ENCODE results near the gene CBARP.
A peak's percentile ranks its signal among the peaks of the same experiment; 100 is the strongest.

Gene CBARP, protein sequence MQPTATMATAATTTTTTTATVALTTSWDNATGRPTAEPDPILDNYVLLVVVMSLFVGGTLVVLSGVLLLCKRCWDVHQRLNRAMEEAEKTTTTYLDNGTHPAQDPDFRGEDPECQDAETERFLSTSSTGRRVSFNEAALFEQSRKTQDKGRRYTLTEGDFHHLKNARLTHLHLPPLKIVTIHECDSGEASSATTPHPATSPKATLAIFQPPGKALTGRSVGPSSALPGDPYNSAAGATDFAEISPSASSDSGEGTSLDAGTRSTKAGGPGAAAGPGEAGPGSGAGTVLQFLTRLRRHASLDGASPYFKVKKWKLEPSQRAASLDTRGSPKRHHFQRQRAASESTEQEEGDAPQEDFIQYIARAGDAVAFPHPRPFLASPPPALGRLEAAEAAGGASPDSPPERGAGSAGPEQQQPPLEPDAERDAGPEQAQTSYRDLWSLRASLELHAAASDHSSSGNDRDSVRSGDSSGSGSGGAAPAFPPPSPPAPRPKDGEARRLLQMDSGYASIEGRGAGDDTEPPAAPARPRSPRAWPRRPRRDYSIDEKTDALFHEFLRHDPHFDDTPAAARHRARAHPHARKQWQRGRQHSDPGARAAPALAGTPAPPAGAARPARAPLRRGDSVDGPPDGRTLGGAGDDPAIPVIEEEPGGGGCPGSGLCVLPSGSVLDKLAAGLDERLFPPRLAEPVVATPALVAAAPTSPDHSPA

DNA sequence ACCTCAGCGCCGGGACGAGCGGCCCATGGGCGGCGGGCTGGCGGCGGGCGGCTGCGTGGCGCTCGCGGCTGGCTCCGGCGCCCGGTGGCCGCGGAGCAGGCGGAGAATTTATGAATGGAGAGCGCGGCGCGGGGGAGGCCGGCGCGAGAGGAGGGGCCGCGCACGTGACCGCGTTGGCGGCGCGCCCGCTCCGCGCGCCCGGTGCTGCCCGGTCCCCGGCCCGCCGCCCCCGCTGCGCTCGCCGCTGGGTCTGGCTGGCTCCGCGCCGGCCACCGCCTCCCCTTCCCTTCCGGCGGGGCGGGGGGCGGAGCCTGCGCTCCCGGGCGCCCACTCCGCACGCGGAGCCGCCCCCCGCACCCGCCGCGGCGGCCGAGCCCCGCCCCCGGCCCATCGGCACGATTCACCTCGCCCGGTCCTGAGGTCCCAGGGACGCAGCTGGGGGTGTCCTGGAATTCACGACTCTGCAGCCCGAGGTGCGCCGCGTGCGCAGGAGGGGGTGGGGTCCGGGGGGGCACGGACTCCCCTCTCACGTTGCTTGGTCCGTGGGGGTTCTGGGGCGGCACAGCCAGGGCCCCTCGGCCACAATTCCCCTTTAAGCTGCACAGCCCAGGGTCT lies at the start of gene CBARP:
Gene CBARP, minus strand, starts transcription at position 252 of the 615 bp plus-strand sequence. CDS start 1,905 bp downstream, outside the sequence.
- DNase-seq, result peak; percentile 59 to 65

- DNase-seq, result peak in 1 of 2 experiments; percentile 18
Observed at GRCh38 chr19:1286487-1287353, 48.9 kb upstream of the CBARP start.

GRCh38 chr19:1285737-1286360 lies 48.0 kb upstream of the CBARP start, which contains the start of gene EFNA2:
Gene EFNA2 (plus strand): TSS chr19:1285873. CDS start chr19:1286169, 296 bp downstream.
- peak in 1 of 2 experiments; percentile 21 for DNase-seq

DNA sequence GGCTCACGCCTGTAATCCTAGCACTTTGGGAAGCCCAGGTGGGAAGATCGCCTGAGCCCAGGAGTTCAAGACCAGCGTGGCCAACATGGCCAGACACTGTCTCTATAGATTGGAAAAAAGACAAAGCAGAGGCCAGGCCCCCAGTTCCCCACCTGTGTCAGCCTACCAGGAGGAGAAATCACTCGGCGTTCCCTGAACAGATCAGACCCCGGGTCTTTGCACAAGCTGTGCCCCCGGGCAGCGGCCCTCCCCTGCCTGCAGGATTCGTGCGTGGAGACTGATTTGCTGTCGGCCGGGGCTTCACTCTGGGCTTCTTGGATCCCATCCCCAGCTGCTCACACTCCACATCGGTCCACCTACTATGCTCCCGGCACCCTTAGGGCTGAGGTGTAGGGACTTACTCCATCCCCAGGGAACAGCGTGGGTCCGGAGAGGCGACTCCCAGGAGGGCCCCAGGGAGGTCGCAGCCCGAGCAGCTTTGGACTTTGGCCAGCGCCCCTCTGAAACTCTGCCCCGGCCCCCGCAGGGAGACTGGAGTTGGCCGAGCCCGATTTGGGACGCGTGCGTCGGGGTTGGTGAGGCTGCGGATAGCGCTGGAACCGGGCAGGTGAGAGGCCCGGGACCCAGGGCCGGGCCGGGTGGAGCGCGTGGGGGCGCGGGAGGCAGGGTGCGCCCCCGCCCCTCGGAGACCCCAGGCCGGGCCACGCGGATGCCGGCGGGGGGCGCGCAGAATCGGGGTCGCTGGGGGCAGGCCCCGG lies 47.4 kb upstream of the CBARP start:
- DNase-seq, result peak in 1 of 2 experiments; percentile 26

- DNase-seq, result peak in 1 of 2 experiments; percentile 23
Observed at GRCh38 chr19:1284293-1284978, 46.6 kb upstream of the CBARP start.

GRCh38 chr19:1283917-1284292 lies 46.1 kb upstream of the CBARP start:
- DNase-seq, result no peak

DNA sequence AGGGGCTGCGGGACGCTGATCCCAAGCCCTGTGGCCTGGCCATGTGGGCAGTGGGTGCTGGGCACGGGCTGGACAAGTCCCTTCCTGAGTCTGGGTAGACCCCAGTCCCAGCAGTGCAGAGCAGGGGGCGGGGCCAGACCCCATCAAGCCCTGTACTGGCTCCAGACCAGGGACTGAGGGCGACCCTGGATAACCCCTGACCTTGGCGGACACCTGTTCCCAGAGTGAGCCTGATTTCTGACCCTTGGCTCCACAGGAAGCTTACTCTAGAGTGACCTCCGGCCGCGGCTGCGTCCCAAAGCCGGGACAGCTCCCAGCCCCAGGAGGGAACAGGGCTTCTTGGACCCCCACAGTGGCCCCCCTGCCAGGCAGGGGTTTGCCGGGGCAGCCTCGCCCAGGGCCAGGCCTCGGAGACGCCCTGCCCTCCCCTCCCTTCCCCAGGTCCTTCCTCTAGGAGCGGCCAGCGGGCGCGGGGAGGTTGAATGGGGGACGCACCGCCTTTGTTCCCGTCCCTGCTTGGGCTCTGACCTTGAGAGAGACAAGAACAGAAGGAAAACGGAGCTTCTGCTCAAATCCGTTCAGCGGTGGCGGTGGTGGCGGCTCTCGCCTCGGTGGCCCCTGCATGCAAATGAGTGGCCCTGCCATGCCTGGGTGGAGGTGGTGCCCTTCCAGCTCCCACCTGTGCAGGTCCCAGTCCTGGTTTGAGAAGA lies 45.6 kb upstream of the CBARP start:
- no peak for DNase-seq

- no peak for DNase-seq
Observed at GRCh38 chr19:1282588-1283206, 44.9 kb upstream of the CBARP start.

GRCh38 chr19:1281569-1282287 lies 43.9 kb upstream of the CBARP start:
- DNase-seq, result no peak

- no peak for DNase-seq
Observed at GRCh38 chr19:1280636-1281568, 43.1 kb upstream of the CBARP start.

- DNase-seq, result peak; percentile 89 to 91
Observed at GRCh38 chr19:1279782-1280341, 42.1 kb upstream of the CBARP start.

DNA sequence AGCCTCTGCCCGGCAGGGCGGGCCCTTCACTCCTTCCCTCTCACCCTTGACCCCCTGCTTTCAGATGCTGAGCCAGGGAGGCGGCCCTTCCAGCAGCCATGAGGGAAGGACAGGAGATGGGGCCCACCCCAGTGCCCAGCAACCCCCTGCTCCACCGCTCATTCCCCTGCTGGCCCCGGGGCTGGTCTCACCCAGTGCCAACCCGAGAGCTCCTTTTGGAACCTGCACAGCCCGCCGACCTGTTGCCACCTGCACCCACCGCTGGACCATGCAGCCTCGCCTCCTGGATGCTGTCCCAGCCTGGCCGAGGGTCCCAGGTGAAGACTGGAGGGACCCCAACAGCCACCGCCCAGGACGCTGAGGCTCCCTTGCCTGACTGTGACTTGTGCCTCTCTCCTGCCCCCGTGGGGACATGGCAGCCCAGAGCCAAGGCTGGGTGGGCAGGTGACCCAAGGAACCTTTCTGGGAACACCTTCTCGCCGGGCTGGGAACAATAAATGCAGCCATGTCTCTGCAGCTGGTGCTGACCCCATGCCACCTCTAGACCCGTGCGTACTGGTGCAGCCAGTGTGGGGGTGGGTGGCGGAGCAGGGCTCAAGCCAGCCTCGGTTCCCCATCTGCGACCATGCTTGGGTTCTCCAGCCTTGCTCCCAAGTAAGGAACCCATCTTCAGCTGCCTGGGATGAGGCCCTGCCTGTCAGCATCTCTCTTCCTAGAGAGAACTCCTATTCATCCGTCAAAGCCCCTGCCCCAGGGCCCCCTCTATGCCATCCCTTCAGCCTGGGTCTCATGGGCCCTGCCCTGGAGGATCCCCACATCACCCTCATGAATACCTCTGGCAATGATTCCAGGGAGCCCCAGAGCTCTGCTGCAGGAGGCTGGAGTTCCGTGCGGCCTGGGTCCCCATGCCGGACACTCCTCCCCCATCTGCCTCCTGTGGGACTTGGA lies 41.2 kb upstream of the CBARP start:
- no peak for DNase-seq

DNA sequence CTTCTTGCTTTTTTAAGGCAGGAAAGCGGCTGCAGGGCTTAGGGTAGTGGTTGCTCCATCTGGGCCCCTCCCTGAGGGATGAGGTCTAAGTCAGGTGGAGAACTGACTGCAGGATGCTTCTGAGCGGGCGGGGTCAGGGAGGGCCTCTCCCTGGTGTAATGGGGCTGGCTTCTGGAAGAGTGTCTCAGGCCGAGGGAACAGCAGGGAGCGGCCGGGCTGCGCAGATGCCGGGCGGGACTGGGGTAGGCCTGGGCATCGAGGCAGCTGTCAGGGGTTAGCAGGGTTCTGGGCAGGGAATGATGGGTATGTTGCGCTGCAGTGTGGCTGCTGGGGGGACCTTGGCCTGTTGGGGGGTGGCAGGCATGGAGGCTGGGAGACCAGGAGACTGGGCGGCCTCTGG lies 40.3 kb upstream of the CBARP start:
- no peak for DNase-seq

DNA sequence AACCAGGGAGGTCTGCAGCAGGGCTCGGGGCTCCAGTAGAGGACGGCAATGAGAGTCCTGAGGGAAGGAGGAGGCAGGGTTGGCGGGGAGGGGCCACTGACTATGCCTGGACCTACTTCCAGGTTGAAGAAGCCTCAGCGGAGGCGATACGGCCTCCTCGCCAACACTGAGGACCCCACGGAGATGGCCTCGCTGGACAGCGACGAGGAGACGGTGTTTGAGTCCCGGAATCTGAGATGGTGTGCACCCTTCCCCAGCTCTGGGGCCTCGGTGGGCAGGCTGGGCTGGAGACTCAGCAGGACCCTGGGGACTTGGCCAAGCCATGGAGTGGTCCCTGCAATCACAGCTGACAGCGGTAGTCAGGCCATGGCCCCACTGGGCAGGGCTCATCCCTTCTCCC lies 39.3 kb upstream of the CBARP start:
- no peak for DNase-seq

DNA sequence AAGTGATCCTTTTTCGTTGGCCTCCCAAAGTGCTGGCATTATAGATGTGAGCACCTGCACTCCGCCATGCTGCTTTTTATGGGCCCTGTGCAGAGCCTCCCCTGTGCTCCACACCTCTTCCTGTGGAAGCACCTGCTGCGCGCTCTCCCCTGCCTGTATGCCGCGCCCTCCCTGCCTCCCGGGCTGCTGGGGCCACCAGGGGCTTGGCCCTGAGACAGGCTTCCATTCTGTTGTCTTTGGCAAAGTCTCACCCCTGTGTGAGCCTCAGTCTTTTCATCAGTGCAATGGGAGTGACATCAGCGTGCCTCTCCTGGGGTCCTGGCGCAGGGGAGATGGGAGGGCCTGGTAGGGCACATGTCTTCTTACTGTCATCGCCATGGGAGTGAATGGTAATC lies 38.8 kb upstream of the CBARP start:
- DNase-seq, result peak in 1 of 2 experiments; percentile 62

- DNase-seq, result no peak
Observed at GRCh38 chr19:1275976-1276627, 38.3 kb upstream of the CBARP start.

Measured in activated T-cell treated with anti-CD3 and anti-CD28 coated beads, Interleukin-2, amount 50 U/mL, for 48 hours (primary cell).